HG03558 (cell line): ENCODE measurements around the gene GPX8.

Source experiments
- ATAC-seq: cut with Tn5 transposase; IDR thresholded peaks from one replicate; pipeline ENCODE4 v1.9.1; 2021; ENCODE audit warnings: moderate number of reproducible peaks; ENCODE audit not compliant: unreplicated experiment; ENCODE audit errors: extremely low read depth

The GPX8 gene, protein sequence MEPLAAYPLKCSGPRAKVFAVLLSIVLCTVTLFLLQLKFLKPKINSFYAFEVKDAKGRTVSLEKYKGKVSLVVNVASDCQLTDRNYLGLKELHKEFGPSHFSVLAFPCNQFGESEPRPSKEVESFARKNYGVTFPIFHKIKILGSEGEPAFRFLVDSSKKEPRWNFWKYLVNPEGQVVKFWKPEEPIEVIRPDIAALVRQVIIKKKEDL

DNA sequence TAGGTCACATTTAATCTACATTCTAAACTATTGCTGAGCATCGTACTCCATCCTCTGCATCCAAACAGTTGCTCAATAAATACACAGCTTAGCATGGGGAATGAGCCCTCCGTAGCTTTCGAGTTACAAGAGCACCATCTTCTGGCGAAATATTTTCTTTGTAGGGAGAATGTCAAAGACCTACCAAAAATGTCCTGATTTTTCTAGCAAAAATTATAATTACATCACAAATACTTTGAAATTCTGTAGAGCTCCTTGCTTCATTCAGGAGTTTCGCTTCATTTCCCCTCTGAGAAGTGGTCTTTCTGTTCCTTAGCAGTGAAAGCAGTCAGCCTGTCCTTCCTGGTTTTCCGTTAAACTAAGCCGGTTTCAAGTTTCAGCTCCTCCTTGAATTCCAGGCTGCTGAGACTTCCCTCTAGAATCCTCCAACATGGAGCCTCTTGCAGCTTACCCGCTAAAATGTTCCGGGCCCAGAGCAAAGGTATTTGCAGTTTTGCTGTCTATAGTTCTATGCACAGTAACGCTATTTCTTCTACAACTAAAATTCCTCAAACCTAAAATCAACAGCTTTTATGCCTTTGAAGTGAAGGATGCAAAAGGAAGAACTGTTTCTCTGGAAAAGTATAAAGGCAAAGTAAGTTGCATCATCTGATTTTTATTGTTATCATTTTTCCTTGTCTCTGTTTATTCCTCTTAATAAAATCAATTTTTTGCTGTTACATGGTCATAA is at the start of gene GPX8:
GPX8 (plus strand) TSS at position 409 of the 730 bp plus-strand sequence; CDS start at position 431, 22 bp downstream.
- no peak for ATAC-seq

- ATAC-seq, result no peak
Measured at GRCh38 chr5:55110217-55110616, 49.8 kb upstream of the GPX8 start.

- ATAC-seq, result no peak
Measured at GRCh38 chr5:55113327-55113726, 46.6 kb upstream of the GPX8 start.

GRCh38 chr5:55114061-55114460 is 45.9 kb upstream of the GPX8 start:
- no peak for ATAC-seq

DNA sequence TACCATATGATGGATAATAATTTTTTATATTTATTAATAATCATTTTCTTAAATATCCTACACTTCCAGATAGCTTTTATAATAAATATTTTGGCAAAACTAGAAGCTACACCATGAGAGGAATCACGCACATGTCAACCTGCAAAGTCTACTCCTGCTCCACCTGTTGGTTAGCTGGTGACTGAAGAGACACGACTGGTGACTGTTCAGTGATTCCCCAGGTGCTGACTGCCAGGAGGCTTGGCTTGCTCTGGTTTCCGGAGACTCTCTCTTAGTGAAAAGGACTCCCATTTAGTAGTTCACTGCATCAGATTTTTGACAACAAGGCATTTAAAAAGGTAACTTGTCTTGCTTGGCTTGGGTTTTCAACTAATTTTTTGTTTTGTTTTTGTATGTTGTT is 36.6 kb upstream of the GPX8 start:
- ATAC-seq, result no peak

DNA sequence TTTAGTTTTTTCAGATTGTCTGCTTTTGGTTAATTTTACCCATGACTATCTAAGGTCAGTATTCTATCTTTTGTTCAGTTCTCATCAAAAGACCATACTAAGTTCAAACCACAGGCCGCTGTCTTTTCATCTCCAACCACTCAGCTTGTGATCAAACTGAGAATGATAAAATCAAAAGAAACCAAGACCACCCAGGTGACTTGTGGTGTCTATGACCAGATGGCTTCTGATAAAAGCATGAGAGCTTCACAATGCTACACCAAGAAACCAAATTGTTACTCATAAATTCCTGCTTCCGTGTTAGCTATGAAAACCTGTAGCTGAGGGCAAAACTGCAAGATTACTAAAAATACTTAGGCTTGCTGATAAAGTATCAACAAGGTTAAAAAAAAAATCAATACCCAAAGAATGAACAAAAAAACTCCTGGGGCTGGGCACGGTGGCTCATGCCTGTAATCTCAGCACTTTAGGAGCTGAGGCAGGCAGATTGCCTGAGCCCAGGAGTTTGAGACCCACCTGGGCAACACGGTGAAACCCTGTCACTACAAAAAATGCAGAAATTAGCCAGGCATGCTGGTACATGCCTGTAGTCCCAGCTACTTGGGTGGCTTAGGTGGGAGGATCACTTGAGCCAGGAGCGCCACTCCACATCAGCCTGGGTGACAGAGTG is 25.8 kb upstream of the GPX8 start:
- no peak for ATAC-seq

GRCh38 chr5:55136521-55136920 is 23.4 kb upstream of the GPX8 start:
- no peak for ATAC-seq

- no peak for ATAC-seq
Measured at GRCh38 chr5:55140908-55141665, 18.9 kb upstream of the GPX8 start.

- ATAC-seq, result no peak
Measured at GRCh38 chr5:55141945-55142690, 17.9 kb upstream of the GPX8 start.

GRCh38 chr5:55143624-55144023 is 16.3 kb upstream of the GPX8 start:
- ATAC-seq, result no peak

- no peak for ATAC-seq
Measured at GRCh38 chr5:55146080-55146479, 13.9 kb upstream of the GPX8 start.

GRCh38 chr5:55146543-55147151 is 13.3 kb upstream of the GPX8 start:
- no peak for ATAC-seq

GRCh38 chr5:55149308-55149795 is 10.6 kb upstream of the GPX8 start:
- no peak for ATAC-seq

GRCh38 chr5:55151923-55152842 is 7.8 kb upstream of the GPX8 start:
- ATAC-seq, result no peak

DNA sequence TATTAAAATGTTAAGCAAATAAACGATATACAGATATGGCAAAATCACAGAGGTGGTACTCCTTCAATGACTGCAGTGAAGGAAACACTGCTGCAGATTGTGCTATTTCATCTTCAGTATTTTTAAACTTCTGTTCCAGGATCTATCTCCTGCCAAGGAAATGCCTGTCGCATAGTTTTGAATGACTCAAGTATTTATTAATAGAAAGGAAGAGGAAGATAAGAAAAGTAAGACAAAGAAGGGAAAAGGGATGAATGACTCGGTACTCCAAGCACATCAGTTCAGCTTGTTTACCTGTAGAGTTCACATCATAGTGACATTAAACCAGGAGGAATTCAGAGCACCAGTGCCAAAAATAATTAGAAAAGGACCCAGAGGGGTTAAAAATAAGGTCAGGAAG is 5.1 kb upstream of the GPX8 start:
- no peak for ATAC-seq

GRCh38 chr5:55160493-55161209 is 680 bp downstream of the GPX8 start:
- ATAC-seq, result no peak

DNA sequence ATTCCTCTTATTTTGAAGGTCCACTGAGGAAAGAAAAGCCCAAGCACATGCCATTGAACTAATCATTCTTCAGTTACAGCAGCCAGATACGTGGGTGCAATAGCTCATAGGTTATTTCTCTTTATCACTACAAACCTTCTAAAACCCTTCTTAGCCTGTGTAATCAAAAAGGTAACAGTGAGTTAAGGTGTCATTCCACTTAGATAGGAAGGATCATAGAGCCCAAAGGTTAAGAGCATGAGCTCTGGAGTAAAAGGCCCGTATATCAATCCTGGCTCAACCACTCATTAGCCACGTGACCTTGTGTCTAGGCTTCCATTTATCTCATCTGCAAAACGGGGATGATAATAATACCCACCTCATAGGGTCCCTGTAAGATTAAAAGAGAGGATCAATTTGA is 2.7 kb downstream of the GPX8 start:
- ATAC-seq, result no peak

- ATAC-seq, result no peak
Measured at GRCh38 chr5:55171471-55171870, 11.5 kb downstream of the GPX8 start.
